Measurements from ENCODE around the gene TOMM70.
"Not testable (repeated sequence)": the region's sequence is repeated elsewhere in the genome, so short reads cannot be mapped to it uniquely, and the experiment has no call there.

- TF ChIP-seq, protein P1, sequence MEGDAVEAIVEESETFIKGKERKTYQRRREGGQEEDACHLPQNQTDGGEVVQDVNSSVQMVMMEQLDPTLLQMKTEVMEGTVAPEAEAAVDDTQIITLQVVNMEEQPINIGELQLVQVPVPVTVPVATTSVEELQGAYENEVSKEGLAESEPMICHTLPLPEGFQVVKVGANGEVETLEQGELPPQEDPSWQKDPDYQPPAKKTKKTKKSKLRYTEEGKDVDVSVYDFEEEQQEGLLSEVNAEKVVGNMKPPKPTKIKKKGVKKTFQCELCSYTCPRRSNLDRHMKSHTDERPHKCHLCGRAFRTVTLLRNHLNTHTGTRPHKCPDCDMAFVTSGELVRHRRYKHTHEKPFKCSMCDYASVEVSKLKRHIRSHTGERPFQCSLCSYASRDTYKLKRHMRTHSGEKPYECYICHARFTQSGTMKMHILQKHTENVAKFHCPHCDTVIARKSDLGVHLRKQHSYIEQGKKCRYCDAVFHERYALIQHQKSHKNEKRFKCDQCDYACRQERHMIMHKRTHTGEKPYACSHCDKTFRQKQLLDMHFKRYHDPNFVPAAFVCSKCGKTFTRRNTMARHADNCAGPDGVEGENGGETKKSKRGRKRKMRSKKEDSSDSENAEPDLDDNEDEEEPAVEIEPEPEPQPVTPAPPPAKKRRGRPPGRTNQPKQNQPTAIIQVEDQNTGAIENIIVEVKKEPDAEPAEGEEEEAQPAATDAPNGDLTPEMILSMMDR (IDR thresholded peaks at IDR 0.05), result not testable (repeated sequence)
- TF ChIP-seq POLR2A (IDR thresholded peaks at IDR 0.05), result not testable (repeated sequence)
Measured at GRCh38 chr3:100351770-100352169, 49.1 kb downstream of the TOMM70 start.
